Activated CD4-positive, alpha-beta T cell treated with anti-CD3 and anti-CD28 coated beads, Interleukin-2, Interleukin-6, amounts not matched to agents 100 ng/mL and 50 ng/mL, durations not matched to agents 16 hours and 8 hours (primary cell): Measurements from ENCODE around the gene AUTS2.
"Not testable (repeated sequence)": the region's sequence is repeated elsewhere in the genome, so short reads cannot be mapped to it uniquely, and the experiment has no call there.

ENCODE experiments used
- DNase-seq: peaks from one replicate; pipeline ENCODE4 v3.0.0-alpha.2; 2020

The AUTS2 gene

DNA sequence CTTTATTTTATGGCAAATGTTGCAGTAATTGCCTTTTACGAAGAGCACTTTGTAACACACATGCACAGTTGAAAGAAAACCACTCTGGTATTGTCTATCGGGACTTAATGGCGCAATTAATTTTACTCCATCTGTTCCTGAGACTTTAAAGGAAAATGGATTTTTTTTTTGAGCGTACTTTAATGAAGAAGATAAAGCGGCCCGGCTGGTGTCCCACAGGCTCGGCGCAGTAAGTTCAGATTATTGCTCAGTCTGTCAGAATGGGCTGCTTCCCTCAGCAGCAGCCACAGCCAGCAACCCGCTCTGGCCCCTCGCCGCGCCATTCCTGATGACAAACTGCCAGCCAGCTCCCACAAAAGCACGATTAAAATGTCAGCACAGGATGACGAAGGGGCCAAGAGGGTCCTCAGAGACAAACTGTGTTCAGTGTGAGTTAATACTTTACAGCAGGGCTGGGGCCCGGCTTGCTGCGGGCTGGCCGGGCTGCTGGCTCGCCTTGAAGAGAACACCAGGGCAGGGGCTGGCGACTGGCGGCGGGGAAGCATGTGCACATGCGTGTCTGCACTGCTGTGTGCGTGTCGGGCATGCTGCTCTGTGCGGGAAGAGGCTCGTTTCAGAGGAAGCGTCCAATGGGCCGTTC is 1032.7 kb downstream of the AUTS2 start:
- DNase-seq, result no peak

- DNase-seq, result no peak
Observed at GRCh38 chr7:70631718-70632117, 1033.4 kb downstream of the AUTS2 start.

- no peak for DNase-seq
Observed at GRCh38 chr7:70632400-70632799, 1034.1 kb downstream of the AUTS2 start.

GRCh38 chr7:70634071-70634470 is 1035.8 kb downstream of the AUTS2 start:
- no peak for DNase-seq

- no peak for DNase-seq
Observed at GRCh38 chr7:70634610-70635068, 1036.4 kb downstream of the AUTS2 start.

- no peak for DNase-seq
Observed at GRCh38 chr7:70635633-70636032, 1037.4 kb downstream of the AUTS2 start.

- DNase-seq, result no peak
Observed at GRCh38 chr7:70636169-70636568, 1037.9 kb downstream of the AUTS2 start.

DNA sequence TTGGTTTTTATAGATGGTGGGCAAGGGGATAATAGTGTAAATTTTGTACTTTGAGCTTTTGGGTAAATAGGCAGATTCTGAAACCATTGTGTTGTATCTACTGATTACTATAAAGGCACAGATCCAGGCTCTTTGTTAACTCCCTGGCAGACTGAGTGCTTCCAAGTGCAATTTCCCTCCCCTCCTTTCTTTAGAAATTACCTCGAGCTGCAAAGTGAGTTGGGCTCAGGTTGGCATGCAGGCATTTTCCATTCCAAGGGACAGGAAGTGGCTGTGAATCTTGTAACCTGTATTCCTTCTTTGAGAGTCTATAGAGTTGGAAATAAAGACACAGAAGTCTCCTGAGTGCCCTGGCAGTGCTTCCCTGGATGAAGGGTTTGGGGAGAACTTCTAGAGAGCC is 1039.5 kb downstream of the AUTS2 start:
- DNase-seq, result no peak

DNA sequence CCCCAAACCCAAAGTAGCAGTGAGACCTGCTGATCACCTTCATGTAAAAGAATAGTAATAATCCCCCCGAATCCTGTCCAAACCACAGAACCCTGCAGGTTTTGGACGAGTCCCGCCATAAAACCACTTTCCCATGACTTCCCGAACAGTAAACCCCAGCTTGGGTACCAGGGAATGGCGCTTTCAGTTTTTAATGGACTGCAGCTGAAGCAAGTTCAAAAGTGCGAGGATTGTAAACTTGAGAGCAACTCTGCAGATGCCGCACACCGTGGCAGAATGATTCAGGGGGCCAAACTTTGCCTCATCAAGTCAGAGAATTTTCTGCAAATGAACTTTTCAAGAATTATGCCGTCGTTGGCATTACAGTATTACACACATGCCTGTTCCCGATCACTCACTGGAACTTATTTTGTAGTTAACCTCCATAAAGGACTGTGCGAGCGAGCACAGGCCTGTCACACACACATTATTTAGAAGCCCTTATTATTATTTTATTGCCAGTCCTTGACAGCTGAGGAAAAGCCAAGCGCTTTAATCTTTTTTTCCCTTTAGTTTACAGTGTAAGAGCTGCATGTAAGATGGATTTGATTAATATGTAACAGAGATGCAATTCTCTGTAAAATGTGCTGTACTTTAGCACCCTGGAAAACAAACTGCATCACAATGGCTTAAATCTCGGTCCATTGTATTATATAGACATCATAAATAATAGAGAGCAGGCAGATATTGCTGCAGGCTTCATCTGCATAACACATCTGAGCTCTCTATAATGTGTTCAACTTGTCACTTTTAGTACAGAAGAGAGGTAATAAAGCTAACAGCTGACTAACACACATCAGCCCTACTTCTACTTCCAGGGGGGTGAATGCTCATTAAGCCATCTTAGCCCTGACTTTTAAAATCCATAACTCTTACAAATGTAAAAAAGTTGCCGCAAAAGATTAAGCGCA is 1040.2 kb downstream of the AUTS2 start:
- DNase-seq, result no peak

- no peak for DNase-seq
Observed at GRCh38 chr7:70640266-70640833, 1042.1 kb downstream of the AUTS2 start.

GRCh38 chr7:70641882-70642281 is 1043.6 kb downstream of the AUTS2 start:
- no peak for DNase-seq

GRCh38 chr7:70645279-70645678 is 1047.0 kb downstream of the AUTS2 start:
- DNase-seq, result no peak

GRCh38 chr7:70645876-70646351 is 1047.6 kb downstream of the AUTS2 start:
- no peak for DNase-seq

- DNase-seq, result no peak
Observed at GRCh38 chr7:70646536-70647248, 1048.4 kb downstream of the AUTS2 start.

- peak; percentile 88 for DNase-seq
Observed at GRCh38 chr7:70647801-70648498, 1049.7 kb downstream of the AUTS2 start.

GRCh38 chr7:70648499-70648861 is 1050.2 kb downstream of the AUTS2 start:
- DNase-seq, result not testable (repeated sequence)

GRCh38 chr7:70649323-70649722 is 1051.0 kb downstream of the AUTS2 start:
- DNase-seq, result no peak

- DNase-seq, result no peak
Observed at GRCh38 chr7:70654146-70654545, 1055.9 kb downstream of the AUTS2 start.

GRCh38 chr7:70654979-70655378 is 1056.7 kb downstream of the AUTS2 start:
- no peak for DNase-seq

- DNase-seq, result no peak
Observed at GRCh38 chr7:70655694-70656093, 1057.4 kb downstream of the AUTS2 start.

- no peak for DNase-seq
Observed at GRCh38 chr7:70657571-70657970, 1059.3 kb downstream of the AUTS2 start.

DNA sequence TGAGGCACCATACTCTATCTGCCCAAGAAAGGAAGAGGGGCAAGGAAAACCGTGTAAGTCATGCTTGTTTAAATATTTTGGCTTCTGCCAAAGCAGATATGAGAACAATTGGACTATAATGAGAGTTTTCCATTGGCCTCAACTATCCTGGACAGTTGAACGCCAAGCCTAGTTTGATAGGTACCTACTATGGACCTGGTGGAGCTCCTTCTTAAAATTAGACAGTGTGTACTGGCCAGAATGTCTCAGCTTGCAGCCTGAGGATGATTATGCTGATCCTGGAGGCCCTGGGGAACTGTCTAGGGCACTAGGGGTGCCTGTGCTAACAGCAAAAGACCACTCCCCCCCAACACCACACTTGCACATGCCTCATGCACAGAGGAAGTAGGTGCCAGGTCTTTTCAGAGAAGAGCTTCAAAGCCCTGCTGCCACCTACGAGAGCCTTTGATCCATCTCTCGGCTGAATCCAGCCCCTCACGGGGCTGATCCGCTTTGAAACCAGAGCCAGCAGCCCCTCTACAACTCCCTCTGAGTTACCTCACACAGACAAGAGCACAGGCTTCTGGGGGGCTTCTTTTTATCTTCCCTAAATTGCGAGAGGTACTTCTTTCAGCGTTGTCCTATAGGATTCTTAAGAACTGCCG is 1059.8 kb downstream of the AUTS2 start:
- no peak for DNase-seq
